ENCODE data around the gene PIK3R1.

PIK3R1 gene

GRCh38 chr5:68249520-68249919, 34.0 kb downstream of the PIK3R1 start:
- no peaks in the 10 kb centered on the region for H3K36me3 ChIP-seq (ENCODE audit: control insufficient read depth, insufficient read depth, low read length)
- H3K27me3 ChIP-seq (ENCODE audit: control insufficient read depth, insufficient read depth, low read length), result no peaks in the 10 kb centered on the region
- peaks cover 6% of the 10 kb centered on the region for H3K4me1 ChIP-seq (ENCODE audit: control insufficient read depth, insufficient read depth, low read length)
- no CpG with 5 or more reads among the region's 2 CpGs for WGBS (ENCODE audit: insufficient coverage, insufficient read length)
- no peak overlapping the region for H3K4me3 ChIP-seq (ENCODE audit: low read length)
- H3K27ac ChIP-seq (ENCODE audit: low read length), result no peak overlapping the region
- no peak for DNase-seq (ENCODE audit: low read depth, low spot score)
- no peaks in the 10 kb centered on the region for H3K9me3 ChIP-seq (ENCODE audit: control insufficient read depth, insufficient read depth, low read length)

- no peak overlapping the region for H3K4me3 ChIP-seq (ENCODE audit: low read length)
- H3K36me3 ChIP-seq (ENCODE audit: control insufficient read depth, insufficient read depth, low read length), result no peaks in the 10 kb centered on the region
- peaks cover 6% of the 10 kb centered on the region for H3K4me1 ChIP-seq (ENCODE audit: control insufficient read depth, insufficient read depth, low read length)
- no peaks in the 10 kb centered on the region for H3K27me3 ChIP-seq (ENCODE audit: control insufficient read depth, insufficient read depth, low read length)
- no peak for DNase-seq (ENCODE audit: low read depth, low spot score)
- no peak overlapping the region for H3K27ac ChIP-seq (ENCODE audit: low read length)
- no peaks in the 10 kb centered on the region for H3K9me3 ChIP-seq (ENCODE audit: control insufficient read depth, insufficient read depth, low read length)
- no CpG with 5 or more reads among the region's 5 CpGs for WGBS (ENCODE audit: insufficient coverage, insufficient read length)
These were observed 35.2 kb downstream of the PIK3R1 start for GRCh38 chr5:68250661-68251298.

- no peaks in the 10 kb centered on the region for H3K9me3 ChIP-seq (ENCODE audit: control insufficient read depth, insufficient read depth, low read length)
- no peaks in the 10 kb centered on the region for H3K27me3 ChIP-seq (ENCODE audit: control insufficient read depth, insufficient read depth, low read length)
- H3K4me1 ChIP-seq (ENCODE audit: control insufficient read depth, insufficient read depth, low read length), result peaks cover 6% of the 10 kb centered on the region
- no peak overlapping the region for H3K4me3 ChIP-seq (ENCODE audit: low read length)
- DNase-seq (ENCODE audit: low read depth, low spot score), result no peak
- no peaks in the 10 kb centered on the region for H3K36me3 ChIP-seq (ENCODE audit: control insufficient read depth, insufficient read depth, low read length)
- no peak overlapping the region for H3K27ac ChIP-seq (ENCODE audit: low read length)
- no CpG with 5 or more reads among the region's 4 CpGs for WGBS (ENCODE audit: insufficient coverage, insufficient read length)
These were observed 35.8 kb downstream of the PIK3R1 start for GRCh38 chr5:68251386-68251785.

DNA sequence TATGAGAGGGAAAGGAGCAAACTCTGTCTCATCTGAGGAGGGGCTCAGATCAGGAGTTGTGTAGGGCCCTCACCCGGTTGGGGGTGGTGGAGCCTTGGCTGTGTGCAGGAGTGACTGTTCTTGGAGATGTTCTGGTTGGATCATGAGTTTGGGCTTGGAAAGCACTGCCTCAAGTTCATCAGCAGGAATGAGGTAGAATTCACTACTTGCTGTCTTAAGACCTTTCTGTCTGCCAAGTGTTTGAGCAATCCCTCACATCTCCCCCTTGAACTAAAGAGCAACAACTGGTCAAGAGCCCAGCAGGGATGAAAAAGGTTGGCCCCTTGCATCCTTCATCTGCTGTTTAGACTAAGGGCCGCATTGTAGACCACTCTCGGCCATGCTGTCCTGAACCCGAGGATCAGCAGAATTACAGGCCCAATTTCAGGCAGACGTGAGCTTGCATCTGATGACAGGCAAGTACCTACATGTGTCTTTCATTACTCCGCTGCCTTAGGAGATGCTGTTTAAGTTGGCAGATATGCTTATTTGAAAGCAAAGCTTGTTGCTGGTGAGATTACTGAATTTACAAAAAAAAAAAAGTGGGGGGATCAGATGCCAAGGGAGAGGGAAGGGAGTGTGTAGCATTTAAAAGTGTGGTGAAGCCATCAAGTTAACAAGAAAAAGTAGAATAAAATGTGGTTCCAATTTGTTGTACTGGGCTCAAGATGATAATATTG, 36.4 kb downstream of the PIK3R1 start:
- no peaks in the 10 kb centered on the region for H3K9me3 ChIP-seq (ENCODE audit: control insufficient read depth, insufficient read depth, low read length)
- H3K36me3 ChIP-seq (ENCODE audit: control insufficient read depth, insufficient read depth, low read length), result no peaks in the 10 kb centered on the region
- DNase-seq (ENCODE audit: low read depth, low spot score), result no peak
- WGBS (ENCODE audit: insufficient coverage, insufficient read length), result no CpG with 5 or more reads among the region's 6 CpGs
- no peak overlapping the region for H3K27ac ChIP-seq (ENCODE audit: low read length)
- H3K4me1 ChIP-seq (ENCODE audit: control insufficient read depth, insufficient read depth, low read length), result peaks cover 6% of the 10 kb centered on the region
- H3K4me3 ChIP-seq (ENCODE audit: low read length), result no peak overlapping the region
- H3K27me3 ChIP-seq (ENCODE audit: control insufficient read depth, insufficient read depth, low read length), result no peaks in the 10 kb centered on the region

GRCh38 chr5:68252673-68253623, 37.4 kb downstream of the PIK3R1 start:
- no peaks in the 10 kb centered on the region for H3K36me3 ChIP-seq (ENCODE audit: control insufficient read depth, insufficient read depth, low read length)
- H3K27me3 ChIP-seq (ENCODE audit: control insufficient read depth, insufficient read depth, low read length), result no peaks in the 10 kb centered on the region
- H3K4me3 ChIP-seq (ENCODE audit: low read length), result no peak overlapping the region
- peaks cover 6% of the 10 kb centered on the region for H3K4me1 ChIP-seq (ENCODE audit: control insufficient read depth, insufficient read depth, low read length)
- H3K9me3 ChIP-seq (ENCODE audit: control insufficient read depth, insufficient read depth, low read length), result no peaks in the 10 kb centered on the region
- no peak overlapping the region for H3K27ac ChIP-seq (ENCODE audit: low read length)
- peak; percentile 25 for DNase-seq (ENCODE audit: low read depth, low spot score)
- no CpG with 5 or more reads among the region's 6 CpGs for WGBS (ENCODE audit: insufficient coverage, insufficient read length)

- no peaks in the 10 kb centered on the region for H3K9me3 ChIP-seq (ENCODE audit: control insufficient read depth, insufficient read depth, low read length)
- no peaks in the 10 kb centered on the region for H3K27me3 ChIP-seq (ENCODE audit: control insufficient read depth, insufficient read depth, low read length)
- peaks cover 6% of the 10 kb centered on the region for H3K4me1 ChIP-seq (ENCODE audit: control insufficient read depth, insufficient read depth, low read length)
- no peak for DNase-seq (ENCODE audit: low read depth, low spot score)
- H3K4me3 ChIP-seq (ENCODE audit: low read length), result no peak overlapping the region
- H3K36me3 ChIP-seq (ENCODE audit: control insufficient read depth, insufficient read depth, low read length), result no peaks in the 10 kb centered on the region
- WGBS (ENCODE audit: insufficient coverage, insufficient read length), result no CpG with 5 or more reads among the region's 6 CpGs
- no peak overlapping the region for H3K27ac ChIP-seq (ENCODE audit: low read length)
These were observed 38.3 kb downstream of the PIK3R1 start for GRCh38 chr5:68253624-68254585.

DNA sequence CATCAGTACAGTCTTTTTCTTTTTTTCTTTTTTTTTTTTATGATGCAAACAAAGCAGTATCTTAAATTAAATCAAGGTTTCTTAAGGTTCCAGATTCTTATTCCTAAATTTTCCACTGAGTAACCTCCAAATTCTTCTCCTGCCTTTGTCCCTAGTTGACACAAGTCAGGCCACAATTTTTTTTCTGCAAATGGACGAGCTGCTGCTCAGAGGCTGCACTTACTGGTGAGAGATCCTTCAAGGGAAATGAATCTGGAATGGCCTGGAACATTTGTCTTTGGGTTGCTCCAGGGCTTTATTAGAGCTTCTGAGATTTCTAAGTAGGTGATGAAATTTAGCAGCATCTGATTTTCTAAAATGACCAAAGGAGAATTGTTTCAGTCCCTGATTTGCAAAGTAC, 39.3 kb downstream of the PIK3R1 start:
- Histone ChIP-seq H3K4me3 (ENCODE audit: low read length) (no peak overlapping the region), H3K27ac (ENCODE audit: low read length) (no peak overlapping the region), H3K4me1 (ENCODE audit: control insufficient read depth, insufficient read depth, low read length) (peaks cover 6% of the 10 kb centered on the region), H3K27me3 (ENCODE audit: control insufficient read depth, insufficient read depth, low read length) (no peaks in the 10 kb centered on the region), H3K9me3 (ENCODE audit: control insufficient read depth, insufficient read depth, low read length) (no peaks in the 10 kb centered on the region), H3K36me3 (ENCODE audit: control insufficient read depth, insufficient read depth, low read length) (no peaks in the 10 kb centered on the region)
- no CpG with 5 or more reads among the region's 1 CpG for WGBS (ENCODE audit: insufficient coverage, insufficient read length)
- DNase-seq (ENCODE audit: low read depth, low spot score), result no peak

DNA sequence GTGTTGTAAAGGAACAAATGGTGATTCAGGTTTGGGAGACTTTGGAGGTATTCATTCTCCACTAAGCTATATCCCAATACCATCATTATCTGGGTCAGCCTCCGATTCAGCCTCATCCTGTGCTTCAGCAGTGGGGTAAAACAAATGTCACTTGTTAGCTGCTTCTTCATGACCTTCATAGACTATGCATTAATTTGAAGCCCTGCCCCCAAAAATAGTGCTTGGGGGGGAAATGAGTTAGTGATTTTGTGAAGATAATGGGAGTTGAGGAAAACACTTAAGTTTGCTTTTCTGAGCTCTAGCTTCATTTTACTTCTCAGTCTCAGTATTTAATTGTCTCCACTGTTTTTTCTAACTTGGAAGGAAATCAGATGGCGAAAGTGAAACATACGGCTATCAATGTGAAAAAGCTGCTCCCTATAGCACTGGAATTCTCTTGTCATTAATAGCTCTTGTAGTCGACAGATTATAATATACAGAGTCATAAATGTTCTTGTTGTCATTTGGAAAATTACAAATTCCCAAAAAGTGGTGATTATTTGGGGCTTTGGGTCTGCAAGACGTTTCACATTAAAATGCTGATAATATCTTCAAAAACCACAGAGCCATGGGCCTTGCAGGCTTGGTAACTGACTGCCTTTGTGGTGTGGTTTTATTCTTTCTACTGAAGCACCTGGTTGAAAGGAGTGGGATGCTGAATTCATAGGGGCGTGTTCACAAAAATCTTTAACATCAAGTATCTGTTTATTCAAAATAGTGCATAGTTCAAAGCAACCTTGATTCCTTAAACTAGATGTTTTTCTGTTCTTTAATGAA, 40.0 kb downstream of the PIK3R1 start:
- no peaks in the 10 kb centered on the region for H3K9me3 ChIP-seq (ENCODE audit: control insufficient read depth, insufficient read depth, low read length)
- H3K4me1 ChIP-seq (ENCODE audit: control insufficient read depth, insufficient read depth, low read length), result peaks cover 5% of the 10 kb centered on the region; the same call in 1 of the 2 replicates
- DNase-seq (ENCODE audit: low read depth, low spot score), result no peak
- H3K4me3 ChIP-seq (ENCODE audit: low read length), result no peak overlapping the region
- no peaks in the 10 kb centered on the region for H3K27me3 ChIP-seq (ENCODE audit: control insufficient read depth, insufficient read depth, low read length)
- no CpG with 5 or more reads among the region's 6 CpGs for WGBS (ENCODE audit: insufficient coverage, insufficient read length)
- H3K36me3 ChIP-seq (ENCODE audit: control insufficient read depth, insufficient read depth, low read length), result no peaks in the 10 kb centered on the region
- no peak overlapping the region for H3K27ac ChIP-seq (ENCODE audit: low read length)

DNA sequence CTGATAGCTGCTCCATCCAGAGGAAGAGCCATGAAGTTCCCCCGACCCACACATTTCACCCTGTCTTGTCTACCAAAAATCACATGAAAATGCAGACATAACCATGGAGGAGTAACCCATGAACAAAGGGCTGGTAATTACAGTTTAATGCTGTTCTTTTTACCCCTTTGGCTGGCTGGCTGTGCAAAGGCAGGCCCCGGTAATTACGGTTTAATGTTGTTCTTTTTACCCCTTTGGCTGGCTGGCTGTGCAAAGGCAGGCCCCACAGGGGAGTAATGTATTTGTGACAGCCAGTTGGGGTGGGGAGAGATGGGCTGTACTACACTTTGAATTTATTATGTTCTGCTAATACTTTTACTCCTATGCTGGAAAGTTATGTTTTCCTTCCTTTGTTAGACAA, 41.7 kb downstream of the PIK3R1 start:
- H3K9me3 ChIP-seq (ENCODE audit: control insufficient read depth, insufficient read depth, low read length), result no peaks in the 10 kb centered on the region
- H3K4me1 ChIP-seq (ENCODE audit: control insufficient read depth, insufficient read depth, low read length), result no peaks in the 10 kb centered on the region
- WGBS (ENCODE audit: insufficient coverage, insufficient read length), result no CpG with 5 or more reads among the region's 3 CpGs
- H3K27me3 ChIP-seq (ENCODE audit: control insufficient read depth, insufficient read depth, low read length), result no peaks in the 10 kb centered on the region
- no peaks in the 10 kb centered on the region for H3K36me3 ChIP-seq (ENCODE audit: control insufficient read depth, insufficient read depth, low read length)
- no peak overlapping the region for H3K4me3 ChIP-seq (ENCODE audit: low read length)
- no peak overlapping the region for H3K27ac ChIP-seq (ENCODE audit: low read length)
- DNase-seq (ENCODE audit: low read depth, low spot score), result no peak
